Measurements from ENCODE around the gene MBNL1.

GRCh38 chr3:152300029-152300731, 31.5 kb downstream of the MBNL1 start:
- TF ChIP-seq CTCF (IDR thresholded peaks at IDR 0.05; ENCODE audit: extremely low read depth in 1 of 2, insufficient read depth in 1 of 2, low read depth in 1 of 2, low read length in 2 of 2) (no peak), POLR2AphosphoS5 (IDR thresholded peaks at IDR 0.05; ENCODE audit: insufficient read depth, low read depth, low read length) (no peak), POLR2A (IDR thresholded peaks at IDR 0.05; ENCODE audit: low read depth, low read length) (no peak), MAX (IDR thresholded peaks at IDR 0.05; ENCODE audit: insufficient read depth, insufficient read length) (no peak), GATA2 (IDR thresholded peaks at IDR 0.05; ENCODE audit: insufficient read depth, insufficient read length, low read depth, low read length) (no peak), EZH2 (IDR thresholded peaks at IDR 0.05; ENCODE audit: borderline replicate concordance, low read depth, low read length, severe bottlenecking) (no peak), MYC (IDR thresholded peaks at IDR 0.05; ENCODE audit: low read depth, low read length) (no peak), FOS (IDR thresholded peaks at IDR 0.05; ENCODE audit: borderline replicate concordance, insufficient read depth, low read length) (no peak), JUN (IDR thresholded peaks at IDR 0.05; ENCODE audit: borderline replicate concordance, insufficient read depth, insufficient read length, low read depth) (no peak)
